NCI-H1048 (cell line): Measurements from ENCODE around the gene RTBDN.

Experiments used
- DNase-seq: peaks from one replicate; lab custom pipeline; 2025; lab: John Stamatoyannopoulos, UW

Gene RTBDN

GRCh38 chr19:12779162-12779993 lies 55.0 kb downstream of the RTBDN start:
- DNase-seq: no peak

GRCh38 chr19:12778905-12779161 lies 55.5 kb downstream of the RTBDN start:
- no peak for DNase-seq

GRCh38 chr19:12778017-12778904 lies 56.1 kb downstream of the RTBDN start:
- no peak for DNase-seq

GRCh38 chr19:12777217-12778016 lies 57.0 kb downstream of the RTBDN start:
- peak; percentile 24 for DNase-seq
